Suppressor macrophage treated with lipopolysaccharide for 1 hour (primary cell): Measurements from ENCODE around the gene PNMA8A.
A peak's percentile ranks its signal among the peaks of the same experiment; 100 is the strongest.

Experiments used
- DNase-seq, 3 donors: peaks; one replicate each; pipeline ENCODE4 v3.0.0-alpha.2; 2020 to 2022

Gene PNMA8A

GRCh38 chr19:46492841-46493235 lies 21.5 kb upstream of the PNMA8A start:
- DNase-seq = no peak

DNA sequence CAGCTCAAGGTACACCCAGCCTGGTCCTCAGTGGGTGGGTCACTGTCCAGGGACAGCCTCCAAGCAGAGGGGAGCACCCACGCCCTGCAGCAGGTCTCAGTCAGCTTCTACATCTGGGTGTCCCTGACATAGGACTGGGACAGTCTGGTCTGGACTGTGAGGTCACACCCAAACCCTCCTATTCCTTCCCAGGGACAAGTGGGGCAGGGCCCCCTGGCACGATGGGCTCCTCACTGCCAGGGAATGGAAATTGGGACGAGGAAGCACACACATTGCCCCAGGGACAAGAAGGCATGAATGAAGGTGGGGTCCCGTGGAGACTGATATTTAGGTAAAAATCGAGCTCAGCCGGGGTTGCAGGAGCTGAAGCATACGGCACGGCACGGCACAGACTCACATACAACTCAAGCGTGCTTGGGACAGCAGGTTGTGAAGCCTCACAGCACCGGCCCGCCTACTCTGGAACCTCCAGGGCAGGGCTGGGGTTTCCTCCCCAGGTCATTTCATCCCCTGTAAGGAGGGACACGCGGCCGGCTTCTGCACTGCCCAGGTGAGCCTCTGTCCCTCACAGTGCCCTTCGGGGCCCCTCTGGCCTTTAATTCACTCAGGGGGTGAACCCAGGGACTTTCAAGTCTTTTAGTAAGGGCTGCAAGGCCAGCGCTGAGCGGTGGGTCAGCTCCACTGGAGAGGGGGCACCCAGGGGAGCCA lies 20.8 kb upstream of the PNMA8A start:
- no peak for DNase-seq

GRCh38 chr19:46490774-46491173 lies 19.4 kb upstream of the PNMA8A start:
- DNase-seq = no peak

GRCh38 chr19:46489445-46490272 lies 18.3 kb upstream of the PNMA8A start:
- DNase-seq = peak; percentile 43 to 67 (median 45)

- no peak for DNase-seq
Measured at GRCh38 chr19:46488551-46488950, 17.2 kb upstream of the PNMA8A start.

DNA sequence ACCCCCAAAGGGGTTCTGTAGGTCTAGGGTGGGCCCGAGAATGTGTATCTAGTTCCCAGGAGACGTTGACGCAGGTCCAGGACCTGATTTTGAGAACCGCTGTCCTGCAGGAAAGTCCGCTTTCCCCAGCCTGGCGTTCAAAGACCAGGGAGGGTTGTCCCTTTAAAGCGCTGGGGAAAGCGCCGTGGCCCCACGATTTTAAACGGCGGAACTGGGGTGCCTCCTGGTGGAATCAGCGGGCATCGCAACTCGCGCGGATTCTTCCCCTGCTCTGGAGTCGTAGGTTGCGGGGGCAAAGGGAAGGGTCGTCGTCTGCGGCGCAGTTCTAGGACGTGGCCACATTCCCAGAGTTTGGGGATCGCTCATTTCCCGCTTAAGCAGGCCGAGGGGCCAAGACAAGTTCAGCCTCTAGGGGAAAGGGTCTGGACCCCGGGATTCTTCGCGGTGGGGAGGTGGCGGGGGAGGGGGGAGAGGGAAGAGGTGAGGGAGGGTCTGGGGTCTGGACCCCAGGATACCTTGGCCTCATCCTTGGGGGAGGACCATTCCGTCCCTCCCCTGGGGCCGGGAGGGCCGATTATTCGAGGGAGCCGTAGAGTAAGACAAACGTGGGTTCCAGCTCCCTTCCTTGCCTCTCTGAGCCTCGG lies 16.6 kb upstream of the PNMA8A start:
- peak; percentile 78 to 88 (median 86) for DNase-seq

DNA sequence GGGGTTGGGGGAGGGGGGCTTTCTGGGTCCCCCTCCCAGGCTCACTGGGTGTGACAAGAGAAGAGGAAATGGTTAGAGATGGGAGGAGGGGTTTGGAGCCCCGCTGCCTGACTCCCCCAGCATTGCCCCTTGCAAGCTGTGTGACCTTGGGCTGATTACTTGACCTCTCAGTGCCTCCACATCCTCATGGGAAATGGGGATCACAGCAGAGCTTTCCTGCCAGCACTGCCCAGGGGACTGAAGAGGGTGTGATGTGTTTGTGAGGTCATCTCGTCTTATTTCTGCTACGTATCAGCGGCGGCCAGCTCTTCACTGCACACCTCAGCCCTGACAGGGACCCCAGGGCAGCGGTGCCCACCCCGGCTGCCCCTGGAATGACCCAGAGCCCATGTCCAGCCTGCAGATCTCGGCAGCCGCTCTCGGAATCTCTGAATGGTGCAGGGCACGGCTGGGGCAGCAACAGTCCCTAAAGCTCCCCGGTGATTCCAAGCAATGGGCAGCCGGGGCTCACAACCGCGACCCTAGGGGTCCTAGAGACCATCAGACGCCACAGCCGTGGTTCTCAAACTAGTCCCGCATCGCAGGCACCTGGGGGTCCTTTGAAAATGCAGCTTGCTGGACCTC lies 15.9 kb upstream of the PNMA8A start:
- DNase-seq = no peak

DNA sequence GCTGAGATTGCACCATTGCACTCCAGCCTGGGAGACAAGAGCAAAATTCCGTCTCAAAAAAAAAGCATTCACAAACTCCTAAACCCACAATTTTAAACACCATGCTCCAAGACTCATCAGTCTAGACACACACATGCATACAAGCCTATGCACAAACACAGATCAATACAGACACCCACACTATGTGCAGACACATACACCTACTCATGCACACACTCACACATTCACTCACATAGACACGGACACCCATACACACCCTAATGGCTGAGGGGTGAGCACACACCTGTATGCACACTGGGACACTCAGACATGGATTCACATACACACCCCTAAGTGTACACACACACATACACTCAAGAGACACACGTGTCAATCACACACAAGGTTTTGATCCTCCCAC lies 15.0 kb upstream of the PNMA8A start:
- DNase-seq = no peak

- no peak for DNase-seq
Measured at GRCh38 chr19:46484656-46485055, 13.3 kb upstream of the PNMA8A start.

DNA sequence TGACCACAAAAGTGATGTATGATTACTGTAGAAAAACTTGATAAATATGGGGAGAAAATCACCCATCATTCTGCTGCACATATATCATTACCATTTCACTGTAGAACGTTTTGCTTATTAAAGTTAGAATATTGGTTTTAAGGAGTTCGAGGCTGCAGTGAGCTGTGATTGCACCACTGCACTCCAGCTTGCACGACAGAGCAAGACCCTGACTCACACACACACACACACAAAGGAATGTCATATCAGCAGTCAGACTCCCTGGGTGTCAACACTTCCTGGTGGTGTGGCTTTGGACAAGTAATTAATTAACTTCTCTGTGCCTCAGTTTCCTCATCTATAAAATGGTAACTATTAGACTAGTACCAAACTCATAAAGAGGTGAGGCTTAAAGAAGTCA lies 11.3 kb upstream of the PNMA8A start:
- no peak for DNase-seq

GRCh38 chr19:46481947-46482346 lies 10.6 kb upstream of the PNMA8A start:
- peak; percentile 28 to 30 (median 28) for DNase-seq

- DNase-seq = no peak
Measured at GRCh38 chr19:46481223-46481848, 10.0 kb upstream of the PNMA8A start.

GRCh38 chr19:46480415-46480814 lies 9.1 kb upstream of the PNMA8A start:
- no peak for DNase-seq

DNA sequence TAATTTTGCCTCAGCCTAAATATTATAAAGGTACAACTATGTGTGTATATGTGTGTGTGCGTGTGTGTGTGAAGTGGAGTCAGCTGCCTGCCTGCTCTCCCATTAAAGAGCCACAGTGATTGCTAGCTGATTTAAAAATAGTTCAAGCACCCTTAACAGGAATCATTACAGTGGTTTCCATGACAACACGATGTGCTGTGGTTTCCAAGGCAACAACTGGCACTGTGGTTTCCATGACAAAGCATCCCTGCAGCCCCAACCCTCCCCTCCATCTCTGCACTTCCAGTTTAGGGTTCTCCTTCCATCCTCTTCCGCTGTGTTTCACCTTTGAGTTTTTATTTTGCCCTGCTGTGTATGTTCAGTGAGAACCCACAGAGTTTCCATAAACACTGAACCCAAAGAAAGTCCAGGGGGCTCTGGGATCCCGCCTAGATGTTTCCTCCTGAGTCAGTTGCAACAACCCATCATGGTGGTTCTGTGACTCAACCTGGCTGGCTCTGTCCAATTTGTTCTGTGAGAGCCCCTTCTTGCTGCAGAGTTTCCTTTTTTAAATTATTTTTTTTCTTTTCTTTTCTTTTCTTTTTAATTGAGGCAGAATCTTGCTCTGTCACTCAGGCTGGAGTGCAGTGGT lies 7.1 kb upstream of the PNMA8A start:
- no peak for DNase-seq

- DNase-seq = no peak
Measured at GRCh38 chr19:46475986-46476385, 4.6 kb upstream of the PNMA8A start.

- peak in 1 of 3 donors; percentile 16 for DNase-seq
Measured at GRCh38 chr19:46474211-46474610, 2.8 kb upstream of the PNMA8A start.

DNA sequence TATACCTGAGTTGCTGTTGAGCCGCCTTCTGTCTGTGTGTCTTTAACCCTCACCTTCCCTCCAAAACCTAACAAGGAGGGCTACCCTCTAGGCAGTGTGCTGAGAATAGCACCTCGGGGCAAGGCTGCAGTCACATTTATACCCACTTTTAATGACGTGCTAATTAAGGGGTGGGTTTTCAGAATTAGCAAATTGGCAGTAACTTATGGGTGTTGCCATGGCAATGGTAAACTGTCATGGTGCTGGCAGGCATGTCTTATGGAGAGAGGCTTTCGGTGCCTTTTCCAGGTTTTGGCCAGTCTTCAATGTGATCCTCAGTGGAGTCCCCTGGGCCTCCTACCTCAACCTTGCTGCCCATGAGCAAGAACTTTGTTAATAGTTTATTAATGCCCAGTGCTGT lies 1.2 kb upstream of the PNMA8A start:
- DNase-seq = no peak

DNA sequence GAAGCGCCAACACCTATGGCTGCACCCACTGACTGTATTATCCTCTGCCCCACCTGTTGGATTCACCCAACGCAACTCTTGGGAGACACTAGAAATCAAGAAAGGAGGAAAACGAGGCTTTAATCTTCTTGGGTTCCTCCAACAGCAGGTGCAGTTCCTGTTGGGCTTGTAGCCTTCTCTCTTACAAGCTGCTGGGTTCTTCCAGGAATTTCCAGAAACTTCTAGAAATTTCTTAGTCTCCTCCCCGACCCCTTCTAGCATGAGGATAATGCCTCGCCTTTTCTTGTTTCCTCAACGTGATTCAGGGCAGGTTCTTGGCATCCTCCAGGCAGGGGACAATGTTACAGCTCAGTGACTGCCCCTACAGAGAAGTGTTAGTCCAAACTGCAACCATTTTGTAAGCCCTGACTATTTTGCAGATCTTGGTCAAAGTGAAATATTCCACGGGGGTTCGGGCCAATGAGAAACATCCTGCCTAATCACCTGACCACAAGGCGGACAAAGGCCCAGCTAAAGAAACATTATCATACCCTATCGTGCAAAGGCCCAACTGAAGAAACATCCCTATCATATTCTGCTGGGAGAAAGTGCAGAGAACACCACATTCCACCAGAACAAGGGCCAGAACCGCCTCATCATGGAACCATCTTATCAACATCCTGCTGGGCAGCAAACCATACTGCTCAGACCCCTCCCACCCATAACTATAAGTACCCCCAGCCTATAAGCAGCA lies 614 bp upstream of the PNMA8A start:
- no peak for DNase-seq

- DNase-seq = no peak
Measured at GRCh38 chr19:46470376-46470775, 987 bp downstream of the PNMA8A start.

- no peak for DNase-seq
Measured at GRCh38 chr19:46469541-46470185, 1.7 kb downstream of the PNMA8A start.

DNA sequence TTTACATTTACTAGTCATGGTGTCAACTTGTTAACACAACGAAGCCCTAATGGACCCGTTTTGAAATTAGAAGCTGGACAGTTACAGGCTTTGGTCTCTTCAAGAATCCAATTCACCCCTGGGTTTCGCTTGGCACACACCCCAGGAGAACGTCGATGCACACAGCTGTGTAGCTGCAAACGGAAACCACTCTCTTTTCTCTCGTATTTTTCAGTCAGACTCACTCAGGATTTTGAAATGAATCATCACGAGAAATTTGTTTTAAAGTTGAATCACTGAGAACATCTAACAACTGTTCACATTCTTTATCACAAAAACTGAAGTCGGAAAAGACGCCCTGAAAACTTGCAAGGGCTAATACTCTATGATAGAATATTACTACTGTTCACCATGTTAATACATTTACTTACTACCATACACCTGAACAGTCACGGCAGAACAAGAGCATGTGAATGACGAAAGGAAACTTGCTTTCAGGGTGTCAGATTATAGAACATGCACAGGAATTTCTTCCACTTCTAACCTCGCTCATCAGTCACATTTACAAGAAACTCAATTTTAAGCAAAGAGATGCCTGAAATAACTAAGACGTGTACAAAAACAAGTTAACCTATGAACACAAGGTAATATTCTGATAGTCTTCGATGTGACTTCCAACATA lies 4.7 kb downstream of the PNMA8A start:
- DNase-seq = no peak
